ENCODE results near the gene ZNF831. TPM values are rescaled to one million over a fixed set of nuclear protein-coding genes. Genes with fewer than 3 reads are reported as not detected.

Gene ZNF831
- polyA plus RNA-seq, 2 donors: 0.09 to 0.16 TPM

GRCh38 chr20:59253779-59254319 lies 90.2 kb downstream of the ZNF831 start:
- Histone ChIP-seq H3K27me3 (ENCODE audit: control insufficient read depth in 1 of 2, insufficient read depth in 2 of 2, low read length in 2 of 2) (no peaks in the 10 kb centered on the region), H3K9me3 (ENCODE audit: control insufficient read depth in 2 of 2, insufficient read depth in 1 of 2, low read depth in 1 of 2, low read length in 1 of 2) (no peaks in the 10 kb centered on the region), H3K36me3 (ENCODE audit: control insufficient read depth in 2 of 2, insufficient read depth in 2 of 2, low read length in 1 of 2) (no peaks in the 10 kb centered on the region), H3K4me1 (ENCODE audit: control insufficient read depth in 2 of 2, insufficient read depth in 2 of 2, low read length in 1 of 2) (no peaks in the 10 kb centered on the region), H3K4me3 (ENCODE audit: low read depth in 1 of 2, low read length in 2 of 2) (no peak overlapping the region), H3K27ac (ENCODE audit: low read depth in 2 of 2, low read length in 1 of 2) (no peak overlapping the region)
- WGBS, 2 donors: 26 to 32% methylated on average over 4 of the region's 4 CpGs

GRCh38 chr20:59255256-59255655 lies 91.6 kb downstream of the ZNF831 start:
- H3K27ac ChIP-seq (ENCODE audit: low read depth in 2 of 2, low read length in 1 of 2): no peak overlapping the region
- H3K9me3 ChIP-seq (ENCODE audit: control insufficient read depth in 2 of 2, insufficient read depth in 1 of 2, low read depth in 1 of 2, low read length in 1 of 2): no peaks in the 10 kb centered on the region
- WGBS, 2 donors: 81 to 85% methylated on average over 5 of the region's 5 CpGs
- H3K4me1 ChIP-seq (ENCODE audit: control insufficient read depth in 2 of 2, insufficient read depth in 2 of 2, low read length in 1 of 2): no peaks in the 10 kb centered on the region
- H3K4me3 ChIP-seq (ENCODE audit: low read depth in 1 of 2, low read length in 2 of 2): no peak overlapping the region
- no peaks in the 10 kb centered on the region for H3K36me3 ChIP-seq (ENCODE audit: control insufficient read depth in 2 of 2, insufficient read depth in 2 of 2, low read length in 1 of 2)
- no peaks in the 10 kb centered on the region for H3K27me3 ChIP-seq (ENCODE audit: control insufficient read depth in 1 of 2, insufficient read depth in 2 of 2, low read length in 2 of 2)

- no peaks in the 10 kb centered on the region for H3K36me3 ChIP-seq (ENCODE audit: control insufficient read depth in 2 of 2, insufficient read depth in 2 of 2, low read length in 1 of 2)
- no peak overlapping the region for H3K4me3 ChIP-seq (ENCODE audit: low read depth in 1 of 2, low read length in 2 of 2)
- 58 to 66% methylated on average over 2 of the region's 2 CpGs for WGBS, 2 donors
- H3K9me3 ChIP-seq (ENCODE audit: control insufficient read depth in 2 of 2, insufficient read depth in 1 of 2, low read depth in 1 of 2, low read length in 1 of 2): no peaks in the 10 kb centered on the region
- no peak overlapping the region for H3K27ac ChIP-seq (ENCODE audit: low read depth in 2 of 2, low read length in 1 of 2)
- H3K4me1 ChIP-seq (ENCODE audit: control insufficient read depth in 2 of 2, insufficient read depth in 2 of 2, low read length in 1 of 2): no peaks in the 10 kb centered on the region
- H3K27me3 ChIP-seq (ENCODE audit: control insufficient read depth in 1 of 2, insufficient read depth in 2 of 2, low read length in 2 of 2): peaks cover 0 to 3% of the 10 kb centered on the region in 2 donors
Observed at GRCh38 chr20:59258221-59258621, 94.6 kb downstream of the ZNF831 start.

GRCh38 chr20:59259946-59260345 lies 96.3 kb downstream of the ZNF831 start:
- Histone ChIP-seq H3K4me1 (ENCODE audit: control insufficient read depth in 2 of 2, insufficient read depth in 2 of 2, low read length in 1 of 2) (no peaks in the 10 kb centered on the region), H3K27ac (ENCODE audit: low read depth in 2 of 2, low read length in 1 of 2) (no peak overlapping the region), H3K4me3 (ENCODE audit: low read depth in 1 of 2, low read length in 2 of 2) (no peak overlapping the region), H3K27me3 (ENCODE audit: control insufficient read depth in 1 of 2, insufficient read depth in 2 of 2, low read length in 2 of 2) (peaks cover 3 to 4% of the 10 kb centered on the region in 2 donors), H3K9me3 (ENCODE audit: control insufficient read depth in 2 of 2, insufficient read depth in 1 of 2, low read depth in 1 of 2, low read length in 1 of 2) (no peaks in the 10 kb centered on the region), H3K36me3 (ENCODE audit: control insufficient read depth in 2 of 2, insufficient read depth in 2 of 2, low read length in 1 of 2) (no peaks in the 10 kb centered on the region)
- WGBS, 2 donors: 90 to 91% methylated on average over 2 of the region's 2 CpGs

DNA sequence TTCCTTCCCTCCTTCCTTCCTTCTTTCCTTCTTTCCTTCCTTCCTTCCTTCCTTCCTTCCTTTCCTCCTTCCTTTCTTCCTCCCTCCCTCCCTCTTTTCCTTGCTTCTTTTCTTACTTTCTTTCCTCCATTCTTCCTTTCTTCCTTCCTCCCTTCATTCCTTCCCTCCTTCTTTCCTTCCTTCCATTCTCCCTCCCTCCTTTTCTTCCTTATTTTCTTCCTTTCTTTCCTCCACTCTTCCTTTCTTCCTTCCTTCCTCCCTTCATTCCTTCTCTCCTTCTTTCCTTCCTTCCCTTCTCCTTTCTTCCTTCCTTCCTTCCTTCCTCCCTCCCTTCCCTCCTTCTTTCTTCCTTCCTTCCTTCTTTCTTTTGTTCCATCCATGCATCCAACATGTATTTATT lies 101.7 kb downstream of the ZNF831 start:
- no peaks in the 10 kb centered on the region for H3K4me1 ChIP-seq (ENCODE audit: control insufficient read depth in 2 of 2, insufficient read depth in 2 of 2, low read length in 1 of 2)
- H3K36me3 ChIP-seq (ENCODE audit: control insufficient read depth in 2 of 2, insufficient read depth in 2 of 2, low read length in 1 of 2): no peaks in the 10 kb centered on the region
- no peak overlapping the region for H3K27ac ChIP-seq (ENCODE audit: low read depth in 2 of 2, low read length in 1 of 2)
- H3K9me3 ChIP-seq (ENCODE audit: control insufficient read depth in 2 of 2, insufficient read depth in 1 of 2, low read depth in 1 of 2, low read length in 1 of 2): no peaks in the 10 kb centered on the region
- H3K4me3 ChIP-seq (ENCODE audit: low read depth in 1 of 2, low read length in 2 of 2): no peak overlapping the region
- H3K27me3 ChIP-seq (ENCODE audit: control insufficient read depth in 1 of 2, insufficient read depth in 2 of 2, low read length in 2 of 2): peaks cover 3 to 4% of the 10 kb centered on the region in 2 donors

DNA sequence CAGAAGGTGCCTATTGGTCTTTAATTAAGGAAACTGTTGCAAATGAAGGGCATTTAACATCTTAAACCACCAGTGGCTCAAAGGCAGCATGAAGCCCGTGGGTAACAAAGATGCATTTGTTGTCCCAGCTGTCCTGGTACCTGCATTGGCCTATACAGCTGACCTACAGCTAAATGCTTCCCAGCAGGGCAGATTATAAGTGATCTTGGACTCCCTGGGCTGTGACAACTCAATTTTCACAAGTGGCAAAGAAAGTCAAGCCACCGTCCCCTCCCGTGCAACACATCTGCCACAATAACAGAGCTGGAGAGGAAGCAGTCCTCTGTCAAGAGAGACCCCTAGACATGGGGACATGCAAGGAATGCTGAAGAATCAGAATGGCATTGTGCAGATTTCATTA lies 105.2 kb downstream of the ZNF831 start:
- WGBS, 2 donors: 68 to 80% methylated on average over 3 of the region's 3 CpGs
- peaks cover 0 to 4% of the 10 kb centered on the region in 2 donors for H3K27me3 ChIP-seq (ENCODE audit: control insufficient read depth in 1 of 2, insufficient read depth in 2 of 2, low read length in 2 of 2)
- H3K4me3 ChIP-seq (ENCODE audit: low read depth in 1 of 2, low read length in 2 of 2): no peak overlapping the region
- H3K36me3 ChIP-seq (ENCODE audit: control insufficient read depth in 2 of 2, insufficient read depth in 2 of 2, low read length in 1 of 2): no peaks in the 10 kb centered on the region
- no peak overlapping the region for H3K27ac ChIP-seq (ENCODE audit: low read depth in 2 of 2, low read length in 1 of 2)
- no peaks in the 10 kb centered on the region for H3K9me3 ChIP-seq (ENCODE audit: control insufficient read depth in 2 of 2, insufficient read depth in 1 of 2, low read depth in 1 of 2, low read length in 1 of 2)
- no peaks in the 10 kb centered on the region for H3K4me1 ChIP-seq (ENCODE audit: control insufficient read depth in 2 of 2, insufficient read depth in 2 of 2, low read length in 1 of 2)

DNA sequence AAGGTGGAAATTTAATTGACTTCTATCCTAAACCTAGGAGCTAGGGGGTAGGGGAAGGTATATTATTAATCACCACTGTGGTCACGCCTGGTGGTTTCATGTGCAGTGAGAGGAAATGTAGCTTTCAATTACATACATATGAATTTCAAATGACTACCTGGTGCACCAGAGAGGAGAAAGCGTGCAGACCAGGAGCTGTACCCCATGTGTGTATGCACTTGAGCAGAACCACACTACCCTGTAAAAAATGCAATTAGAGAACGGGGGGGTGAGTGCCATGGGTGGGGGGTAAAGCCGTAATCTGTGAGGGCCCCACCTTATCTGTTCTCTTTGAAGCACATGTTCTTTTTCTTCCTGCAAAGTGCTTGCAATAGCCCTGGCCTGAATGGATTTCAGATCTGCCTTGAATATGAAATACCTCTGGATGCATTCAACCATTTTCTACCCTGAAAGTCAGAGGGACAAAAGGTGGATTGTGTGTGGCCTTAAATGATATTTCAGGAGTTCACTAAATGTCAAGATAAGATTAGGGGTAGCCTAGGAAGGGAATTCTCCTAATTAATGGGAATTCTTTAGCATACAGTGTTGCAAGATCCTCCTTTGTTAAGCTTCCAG lies 105.9 kb downstream of the ZNF831 start:
- Histone ChIP-seq H3K27me3 (ENCODE audit: control insufficient read depth in 1 of 2, insufficient read depth in 2 of 2, low read length in 2 of 2) (peaks cover 0 to 4% of the 10 kb centered on the region in 2 donors), H3K9me3 (ENCODE audit: control insufficient read depth in 2 of 2, insufficient read depth in 1 of 2, low read depth in 1 of 2, low read length in 1 of 2) (no peaks in the 10 kb centered on the region), H3K27ac (ENCODE audit: low read depth in 2 of 2, low read length in 1 of 2) (no peak overlapping the region), H3K4me3 (ENCODE audit: low read depth in 1 of 2, low read length in 2 of 2) (no peak overlapping the region), H3K4me1 (ENCODE audit: control insufficient read depth in 2 of 2, insufficient read depth in 2 of 2, low read length in 1 of 2) (no peaks in the 10 kb centered on the region), H3K36me3 (ENCODE audit: control insufficient read depth in 2 of 2, insufficient read depth in 2 of 2, low read length in 1 of 2) (no peaks in the 10 kb centered on the region)
- WGBS, 2 donors: 57 to 62% methylated on average over 4 of the region's 4 CpGs

DNA sequence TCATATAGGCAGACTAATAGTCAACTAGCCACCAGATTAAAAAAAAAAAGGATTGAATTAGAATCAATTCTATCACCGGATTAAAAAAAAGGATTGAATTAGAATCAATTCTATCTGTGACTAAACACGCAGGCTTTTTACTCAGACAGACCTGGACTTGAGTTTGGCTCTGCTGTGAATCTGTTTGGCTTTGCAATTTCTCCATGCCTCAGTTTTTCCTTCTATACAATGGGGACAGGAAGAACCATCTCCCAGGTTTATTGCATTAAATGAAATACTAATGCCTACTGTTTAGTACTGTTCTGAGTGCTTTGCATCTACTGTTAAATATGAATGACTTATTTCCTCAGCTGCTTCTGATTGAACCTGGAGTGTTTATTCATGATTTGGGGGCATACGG lies 106.8 kb downstream of the ZNF831 start:
- Histone ChIP-seq H3K4me1 (ENCODE audit: control insufficient read depth in 2 of 2, insufficient read depth in 2 of 2, low read length in 1 of 2) (no peaks in the 10 kb centered on the region), H3K27ac (ENCODE audit: low read depth in 2 of 2, low read length in 1 of 2) (no peak overlapping the region), H3K9me3 (ENCODE audit: control insufficient read depth in 2 of 2, insufficient read depth in 1 of 2, low read depth in 1 of 2, low read length in 1 of 2) (no peaks in the 10 kb centered on the region), H3K36me3 (ENCODE audit: control insufficient read depth in 2 of 2, insufficient read depth in 2 of 2, low read length in 1 of 2) (no peaks in the 10 kb centered on the region), H3K27me3 (ENCODE audit: control insufficient read depth in 1 of 2, insufficient read depth in 2 of 2, low read length in 2 of 2) (no peaks in the 10 kb centered on the region), H3K4me3 (ENCODE audit: low read depth in 1 of 2, low read length in 2 of 2) (no peak overlapping the region)
- WGBS, 2 donors: 63 to 76% methylated on average over 3 of the region's 3 CpGs

DNA sequence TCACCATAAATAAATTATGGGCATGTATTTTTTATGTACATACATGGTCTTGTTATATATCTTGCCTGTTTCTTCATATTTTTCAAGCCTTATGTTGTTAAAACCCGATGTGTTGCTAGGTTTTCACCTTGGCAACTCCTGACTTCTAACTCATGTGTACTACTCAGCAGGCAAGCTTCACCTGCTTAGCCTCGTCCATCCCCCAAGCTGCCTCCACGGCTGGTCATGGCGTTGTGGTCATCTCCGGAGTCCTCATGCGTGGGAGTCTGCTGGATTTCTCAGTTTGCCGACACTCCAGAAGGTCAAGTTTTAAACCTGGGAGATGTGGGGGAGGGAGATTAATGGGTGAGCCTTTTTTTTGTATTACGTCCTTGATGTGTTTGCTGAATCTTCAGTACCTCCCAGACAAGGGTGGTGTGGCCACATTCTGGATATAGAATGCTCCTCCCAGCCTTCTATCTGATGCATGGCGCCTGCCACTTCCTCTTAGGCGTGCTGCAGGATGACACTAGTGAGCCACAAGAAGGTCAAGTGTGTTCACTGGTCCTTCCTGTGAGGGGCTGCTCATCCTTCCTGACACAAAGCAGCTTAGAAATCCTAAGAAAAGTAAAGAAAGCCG lies 110.2 kb downstream of the ZNF831 start:
- Histone ChIP-seq H3K4me3 (ENCODE audit: low read depth in 1 of 2, low read length in 2 of 2) (no peak overlapping the region), H3K9me3 (ENCODE audit: control insufficient read depth in 2 of 2, insufficient read depth in 1 of 2, low read depth in 1 of 2, low read length in 1 of 2) (no peaks in the 10 kb centered on the region), H3K27me3 (ENCODE audit: control insufficient read depth in 1 of 2, insufficient read depth in 2 of 2, low read length in 2 of 2) (no peaks in the 10 kb centered on the region), H3K4me1 (ENCODE audit: control insufficient read depth in 2 of 2, insufficient read depth in 2 of 2, low read length in 1 of 2) (no peaks in the 10 kb centered on the region), H3K36me3 (ENCODE audit: control insufficient read depth in 2 of 2, insufficient read depth in 2 of 2, low read length in 1 of 2) (no peaks in the 10 kb centered on the region), H3K27ac (ENCODE audit: low read depth in 2 of 2, low read length in 1 of 2) (no peak overlapping the region)
- WGBS, 2 donors: 77 to 80% methylated on average over 11 of the region's 11 CpGs

GRCh38 chr20:59276938-59277337 lies 113.3 kb downstream of the ZNF831 start:
- H3K4me1 ChIP-seq (ENCODE audit: control insufficient read depth in 2 of 2, insufficient read depth in 2 of 2, low read length in 1 of 2): no peaks in the 10 kb centered on the region
- H3K27ac ChIP-seq (ENCODE audit: low read depth in 2 of 2, low read length in 1 of 2): no peak overlapping the region
- WGBS, 2 donors: 67 to 70% methylated on average over 5 of the region's 5 CpGs
- H3K4me3 ChIP-seq (ENCODE audit: low read depth in 1 of 2, low read length in 2 of 2): no peak overlapping the region
- no peaks in the 10 kb centered on the region for H3K27me3 ChIP-seq (ENCODE audit: control insufficient read depth in 1 of 2, insufficient read depth in 2 of 2, low read length in 2 of 2)
- no peaks in the 10 kb centered on the region for H3K9me3 ChIP-seq (ENCODE audit: control insufficient read depth in 2 of 2, insufficient read depth in 1 of 2, low read depth in 1 of 2, low read length in 1 of 2)
- H3K36me3 ChIP-seq (ENCODE audit: control insufficient read depth in 2 of 2, insufficient read depth in 2 of 2, low read length in 1 of 2): no peaks in the 10 kb centered on the region
